ENCODE results near the gene ACAA1.

The ACAA1 gene

GRCh38 chr3:38126121-38126892 lies 10.6 kb downstream of the ACAA1 start:
- no peak overlapping the region for H3K9ac ChIP-seq (ENCODE audit: insufficient read length)
- no peaks in the 10 kb centered on the region; the same call in 1 of the 2 replicates for H3K36me3 ChIP-seq (ENCODE audit: insufficient read depth, low read length)
- DNase-seq (ENCODE audit: low read depth, low spot score) = no peak
- H3K9me3 ChIP-seq (ENCODE audit: low read depth, low read length) = no peaks in the 10 kb centered on the region
- no peak overlapping the region for H3K27ac ChIP-seq
- H3K4me3 ChIP-seq = no peak overlapping the region
- TF ChIP-seq FOXP2 (optimal IDR thresholded peaks at IDR 0.05; ENCODE audit: control extremely low read depth, extremely low read length, insufficient read depth) (no peak), POLR2AphosphoS5 (IDR thresholded peaks at IDR 0.05; ENCODE audit: borderline replicate concordance, low read depth, low read length) (no peak), EZH2 (IDR thresholded peaks at IDR 0.05) (no peak)

- Histone ChIP-seq H3K4me3 (no peak overlapping the region), H3K9me3 (ENCODE audit: low read depth, low read length) (no peaks in the 10 kb centered on the region), H3K27ac (no peak overlapping the region), H3K9ac (ENCODE audit: insufficient read length) (no peak overlapping the region), H3K36me3 (ENCODE audit: insufficient read depth, low read length) (no peaks in the 10 kb centered on the region; the same call in 1 of the 2 replicates)
- no peak for DNase-seq (ENCODE audit: low read depth, low spot score)
- TF ChIP-seq EZH2 (IDR thresholded peaks at IDR 0.05) = no peak
- no peak for TF ChIP-seq POLR2AphosphoS5 (IDR thresholded peaks at IDR 0.05; ENCODE audit: borderline replicate concordance, low read depth, low read length)
- TF ChIP-seq FOXP2 (optimal IDR thresholded peaks at IDR 0.05; ENCODE audit: control extremely low read depth, extremely low read length, insufficient read depth) = no peak
Observed at GRCh38 chr3:38125305-38126120, 11.4 kb downstream of the ACAA1 start.

- no peaks in the 10 kb centered on the region; the same call in 1 of the 2 replicates for H3K36me3 ChIP-seq (ENCODE audit: insufficient read depth, low read length)
- H3K4me3 ChIP-seq = no peak overlapping the region
- no peak overlapping the region for H3K9ac ChIP-seq (ENCODE audit: insufficient read length)
- H3K9me3 ChIP-seq (ENCODE audit: low read depth, low read length) = no peaks in the 10 kb centered on the region
- no peak for DNase-seq (ENCODE audit: low read depth, low spot score)
- TF ChIP-seq POLR2AphosphoS5 (IDR thresholded peaks at IDR 0.05; ENCODE audit: borderline replicate concordance, low read depth, low read length) = no peak
- TF ChIP-seq EZH2 (IDR thresholded peaks at IDR 0.05) = no peak
- TF ChIP-seq FOXP2 (optimal IDR thresholded peaks at IDR 0.05; ENCODE audit: control extremely low read depth, extremely low read length, insufficient read depth) = no peak
- no peak overlapping the region for H3K27ac ChIP-seq
Observed at GRCh38 chr3:38124324-38125122, 12.4 kb downstream of the ACAA1 start.

GRCh38 chr3:38122712-38123290 lies 14.1 kb downstream of the ACAA1 start:
- no peak for DNase-seq (ENCODE audit: low read depth, low spot score)
- H3K4me3 ChIP-seq = no peak overlapping the region
- H3K36me3 ChIP-seq (ENCODE audit: insufficient read depth, low read length) = no peaks in the 10 kb centered on the region; the same call in 1 of the 2 replicates
- TF ChIP-seq FOXP2 (optimal IDR thresholded peaks at IDR 0.05; ENCODE audit: control extremely low read depth, extremely low read length, insufficient read depth) (no peak), EZH2 (IDR thresholded peaks at IDR 0.05) (no peak), POLR2AphosphoS5 (IDR thresholded peaks at IDR 0.05; ENCODE audit: borderline replicate concordance, low read depth, low read length) (no peak)
- H3K9me3 ChIP-seq (ENCODE audit: low read depth, low read length) = no peaks in the 10 kb centered on the region
- no peak overlapping the region for H3K9ac ChIP-seq (ENCODE audit: insufficient read length)
- no peak overlapping the region for H3K27ac ChIP-seq

- Histone ChIP-seq H3K9ac (ENCODE audit: insufficient read length) (no peak overlapping the region), H3K9me3 (ENCODE audit: low read depth, low read length) (no peaks in the 10 kb centered on the region), H3K4me3 (no peak overlapping the region), H3K36me3 (ENCODE audit: insufficient read depth, low read length) (no peaks in the 10 kb centered on the region; the same call in 1 of the 2 replicates), H3K27ac (no peak overlapping the region)
- no peak for TF ChIP-seq POLR2AphosphoS5 (IDR thresholded peaks at IDR 0.05; ENCODE audit: borderline replicate concordance, low read depth, low read length)
- TF ChIP-seq FOXP2 (optimal IDR thresholded peaks at IDR 0.05; ENCODE audit: control extremely low read depth, extremely low read length, insufficient read depth) = no peak
- no peak for TF ChIP-seq EZH2 (IDR thresholded peaks at IDR 0.05)
- DNase-seq (ENCODE audit: low read depth, low spot score) = no peak
Observed at GRCh38 chr3:38121832-38122461, 15.0 kb downstream of the ACAA1 start.

- Histone ChIP-seq H3K4me3 (no peak overlapping the region), H3K36me3 (ENCODE audit: insufficient read depth, low read length) (no peaks in the 10 kb centered on the region; the same call in 1 of the 2 replicates), H3K27ac (no peak overlapping the region), H3K9me3 (ENCODE audit: low read depth, low read length) (no peaks in the 10 kb centered on the region), H3K9ac (ENCODE audit: insufficient read length) (no peak overlapping the region)
- DNase-seq (ENCODE audit: low read depth, low spot score) = no peak
- TF ChIP-seq FOXP2 (optimal IDR thresholded peaks at IDR 0.05; ENCODE audit: control extremely low read depth, extremely low read length, insufficient read depth) = no peak
- no peak for TF ChIP-seq EZH2 (IDR thresholded peaks at IDR 0.05)
- TF ChIP-seq POLR2AphosphoS5 (IDR thresholded peaks at IDR 0.05; ENCODE audit: borderline replicate concordance, low read depth, low read length) = no peak
Observed at GRCh38 chr3:38121451-38121831, 15.5 kb downstream of the ACAA1 start.

- DNase-seq (ENCODE audit: low read depth, low spot score) = no peak
- no peak overlapping the region for H3K9ac ChIP-seq (ENCODE audit: insufficient read length)
- no peaks in the 10 kb centered on the region; the same call in 1 of the 2 replicates for H3K36me3 ChIP-seq (ENCODE audit: insufficient read depth, low read length)
- TF ChIP-seq FOXP2 (optimal IDR thresholded peaks at IDR 0.05; ENCODE audit: control extremely low read depth, extremely low read length, insufficient read depth) (no peak), POLR2AphosphoS5 (IDR thresholded peaks at IDR 0.05; ENCODE audit: borderline replicate concordance, low read depth, low read length) (0 out of 2 replicates have a peak, but pooled peaks have one; percentile 14)
- no peak overlapping the region for H3K4me3 ChIP-seq
- H3K9me3 ChIP-seq (ENCODE audit: low read depth, low read length) = no peaks in the 10 kb centered on the region
- no peak overlapping the region for H3K27ac ChIP-seq
Observed at GRCh38 chr3:38120693-38121450, 16.1 kb downstream of the ACAA1 start.

All from SK-N-MC (cell line).